CD4-positive, alpha-beta T cell treated with Interleukin-4 for 4 hours (primary cell): ENCODE measurements around the gene C17orf114.

Experiments
- DNase-seq: peaks from one replicate; pipeline ENCODE4 v3.0.0-alpha.2; 2020

The C17orf114 gene

DNA sequence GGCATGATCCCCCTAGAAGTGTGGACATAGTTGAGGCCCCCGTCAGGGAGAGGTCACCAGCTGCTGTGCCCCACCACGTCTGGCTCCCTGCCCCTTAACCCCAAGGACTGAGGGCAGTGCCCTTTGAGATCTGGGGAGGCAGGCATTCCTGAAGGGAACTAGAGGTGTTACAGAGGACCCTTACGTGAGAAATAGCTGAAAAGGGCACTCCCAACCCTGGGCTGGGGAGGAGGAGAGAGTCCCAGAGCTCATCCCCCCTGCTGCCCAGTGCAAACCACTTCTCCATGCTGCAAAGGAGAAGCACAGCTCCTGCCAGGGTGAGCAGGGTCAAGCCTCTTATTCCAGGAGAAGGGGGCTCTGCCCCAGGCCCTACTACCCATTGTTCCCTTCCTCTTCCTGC lies 20.7 kb upstream of the C17orf114 start:
- no peak for DNase-seq

DNA sequence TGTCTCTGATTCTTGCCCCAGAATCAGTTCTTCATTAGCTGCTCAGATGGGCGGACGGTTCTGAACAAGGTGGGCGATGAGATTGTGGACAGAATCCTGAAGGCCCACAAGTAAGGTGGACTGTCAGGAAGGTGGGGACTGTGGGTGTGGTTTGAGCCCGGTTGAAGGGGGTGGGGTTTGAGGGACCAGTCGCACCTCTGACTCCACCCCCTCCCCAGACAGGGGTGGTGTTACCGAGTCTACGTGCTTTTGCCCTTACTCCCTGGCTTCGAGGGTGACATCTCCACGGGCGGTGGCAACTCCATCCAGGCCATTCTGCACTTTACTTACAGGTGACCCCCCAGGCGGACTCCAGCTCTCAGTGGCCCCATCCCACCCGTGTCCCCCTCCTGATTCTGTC lies 16.1 kb upstream of the C17orf114 start:
- no peak for DNase-seq

DNA sequence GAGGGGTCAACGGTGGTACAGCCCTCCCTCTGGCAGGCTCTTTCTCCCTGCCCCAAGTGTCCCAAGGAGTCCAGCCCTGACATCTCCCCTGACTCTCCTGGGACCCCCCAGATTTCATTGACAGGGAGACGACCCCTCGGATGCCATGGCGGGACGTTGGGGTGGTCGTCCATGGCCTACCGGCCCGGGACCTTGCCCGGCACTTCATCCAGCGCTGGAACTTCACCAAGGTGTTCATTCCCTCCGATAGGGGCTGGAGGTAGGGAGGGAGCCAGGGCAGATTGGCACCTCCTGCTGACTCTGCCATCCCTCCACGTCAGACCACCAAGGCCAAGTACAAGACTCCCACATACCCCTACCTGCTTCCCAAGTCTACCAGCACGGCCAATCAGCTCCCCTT lies 14.7 kb upstream of the C17orf114 start:
- no peak for DNase-seq

DNA sequence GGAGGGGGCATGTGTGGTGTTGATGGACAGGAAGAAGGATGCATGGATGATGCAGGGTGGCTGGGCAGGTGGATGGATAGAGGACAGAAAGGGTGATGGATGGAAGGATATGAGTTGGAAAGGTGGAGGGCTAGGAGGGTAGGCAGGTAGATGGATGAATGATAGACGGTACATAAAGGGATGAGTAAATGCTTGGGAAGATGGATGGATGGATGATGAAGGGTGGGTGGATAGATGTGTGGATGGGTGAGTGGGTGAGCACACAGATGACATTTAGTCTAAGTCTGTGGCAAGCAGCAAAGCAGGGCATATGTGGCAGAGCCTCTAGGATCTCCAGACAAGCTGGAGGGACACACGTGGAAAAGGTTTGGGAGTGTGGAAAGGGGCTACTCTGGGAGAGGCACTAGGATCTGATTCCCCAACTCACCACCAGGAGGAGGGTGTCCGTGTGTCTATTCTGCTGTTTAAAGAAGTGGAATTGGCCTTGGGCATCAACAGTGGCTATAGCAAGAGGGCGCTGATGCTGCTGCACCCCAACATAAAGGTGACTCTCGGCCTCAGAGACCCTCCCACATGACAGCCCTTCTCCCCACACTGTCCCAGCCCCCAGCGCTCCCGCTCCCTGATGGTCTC lies 13.0 kb upstream of the C17orf114 start:
- no peak for DNase-seq

DNA sequence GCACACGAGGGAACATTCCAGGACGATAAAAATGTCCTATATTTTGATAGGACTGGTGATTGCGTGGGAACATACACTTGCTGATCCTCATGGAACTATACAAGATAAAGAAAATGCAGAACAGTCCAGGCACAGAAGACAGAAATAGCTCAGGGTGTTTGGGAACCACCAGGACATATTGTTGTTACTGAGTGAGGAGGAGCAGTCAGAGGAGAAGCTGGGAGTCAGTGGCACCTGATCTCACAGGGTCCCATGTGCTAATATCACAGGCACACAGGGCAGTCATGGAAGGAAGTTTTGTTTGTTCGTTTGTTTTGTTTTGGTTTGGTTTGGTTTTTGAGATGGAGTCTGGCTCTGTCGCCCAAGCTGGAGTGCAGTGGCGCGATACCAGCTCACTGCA lies 10.6 kb upstream of the C17orf114 start:
- DNase-seq, result no peak

DNA sequence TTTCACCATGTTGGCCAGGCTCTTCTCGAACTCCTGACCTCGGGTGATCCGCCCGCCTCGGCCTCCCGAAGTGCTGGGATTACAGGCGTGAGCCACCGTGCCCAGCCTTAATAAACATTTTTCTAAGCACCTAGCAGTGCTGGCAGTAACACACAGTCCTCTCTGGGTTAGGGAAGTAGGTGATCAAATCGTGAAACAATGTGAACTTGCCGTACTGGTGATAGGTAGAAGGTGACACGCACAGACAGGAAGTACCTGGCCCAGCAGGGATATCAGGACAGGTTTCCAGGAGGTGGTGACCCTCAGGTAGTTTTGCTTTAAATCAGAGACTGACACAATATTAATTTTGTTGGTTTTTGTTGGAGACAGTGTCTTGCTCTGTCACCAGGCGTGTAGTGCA lies 9.3 kb upstream of the C17orf114 start:
- no peak for DNase-seq

DNA sequence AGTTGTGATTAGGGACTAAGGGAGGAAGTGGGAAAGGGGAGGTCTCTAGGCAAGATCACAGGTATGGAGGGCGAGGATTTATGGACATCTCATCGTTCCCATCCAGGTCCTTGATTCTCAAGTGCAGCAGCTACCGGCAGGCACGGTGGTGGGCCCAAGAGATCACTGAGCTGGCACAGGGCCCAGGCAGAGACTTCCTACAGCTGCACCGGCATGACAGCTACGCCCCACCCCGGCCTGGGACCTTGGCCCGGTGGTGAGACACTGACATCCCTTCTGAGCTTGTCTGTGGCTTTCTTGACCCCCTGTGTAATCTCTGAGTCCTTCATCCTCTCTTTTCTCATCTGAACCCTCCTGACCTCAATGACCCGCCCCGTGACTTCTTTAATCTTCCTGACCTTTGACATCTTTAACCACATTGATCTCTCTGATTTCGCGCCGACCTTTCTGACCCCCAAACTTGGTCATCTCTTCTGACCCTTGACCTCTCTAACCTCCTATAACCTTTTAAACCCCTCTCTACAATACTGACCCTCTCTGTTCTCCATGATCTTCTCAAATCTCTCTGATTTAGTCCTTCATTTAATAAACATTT lies 8.7 kb upstream of the C17orf114 start:
- no peak for DNase-seq

DNA sequence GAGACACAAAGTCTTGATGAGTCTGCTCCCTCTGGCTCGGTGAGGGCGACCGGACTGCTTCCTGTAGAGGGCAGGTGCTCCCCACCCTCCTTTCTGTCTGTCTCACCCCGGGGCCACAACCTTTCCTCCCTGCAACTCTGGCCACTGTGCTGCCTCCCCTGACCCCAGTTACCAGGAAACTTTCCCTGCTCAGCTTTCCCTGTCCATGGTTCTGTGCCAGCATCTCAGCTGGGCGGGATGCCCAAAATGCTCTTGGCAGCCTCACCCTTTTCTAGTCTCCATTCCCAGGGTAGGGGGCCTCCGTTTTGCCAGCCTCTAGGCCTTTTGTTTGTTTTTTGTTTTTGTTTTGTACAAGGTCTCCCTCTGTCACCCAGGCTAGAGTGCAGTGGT lies 6.2 kb upstream of the C17orf114 start:
- no peak for DNase-seq

DNA sequence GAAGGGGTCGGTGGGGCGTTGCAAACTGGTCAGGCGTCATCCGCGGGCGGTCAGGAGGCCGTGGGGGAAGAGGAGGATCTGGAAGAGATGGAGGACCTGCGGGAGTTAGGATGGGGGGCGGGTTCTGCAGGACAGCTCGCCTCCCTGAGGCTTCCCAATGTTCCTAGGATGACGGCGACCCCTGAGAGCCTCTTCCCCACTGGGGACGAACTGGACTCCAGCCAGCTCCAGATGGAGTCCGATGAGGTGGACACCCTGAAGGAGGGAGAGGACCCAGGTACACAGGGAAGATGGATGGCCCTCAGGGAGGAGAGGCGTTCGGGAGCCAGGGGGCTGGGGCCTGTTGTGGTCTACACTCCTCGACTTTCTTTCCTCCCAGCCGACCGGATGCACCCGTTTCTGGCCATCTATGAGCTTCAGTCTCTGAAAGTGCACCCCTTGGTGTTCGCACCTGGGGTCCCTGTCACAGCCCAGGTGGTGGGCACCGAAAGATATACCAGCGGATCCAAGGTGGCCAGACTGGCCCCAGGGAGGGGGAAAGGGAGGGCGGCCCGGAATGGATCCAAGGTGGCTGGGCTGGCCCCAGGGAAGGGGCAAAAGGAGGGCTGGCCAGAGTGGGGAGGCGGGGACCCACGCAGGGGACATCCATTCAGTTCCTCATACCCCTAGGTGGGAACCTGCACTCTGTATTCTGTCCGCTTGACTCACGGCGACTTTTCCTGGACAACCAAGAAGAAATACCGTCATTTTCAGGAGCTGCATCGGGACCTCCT lies 5.7 kb upstream of the C17orf114 start:
- no peak for DNase-seq

DNA sequence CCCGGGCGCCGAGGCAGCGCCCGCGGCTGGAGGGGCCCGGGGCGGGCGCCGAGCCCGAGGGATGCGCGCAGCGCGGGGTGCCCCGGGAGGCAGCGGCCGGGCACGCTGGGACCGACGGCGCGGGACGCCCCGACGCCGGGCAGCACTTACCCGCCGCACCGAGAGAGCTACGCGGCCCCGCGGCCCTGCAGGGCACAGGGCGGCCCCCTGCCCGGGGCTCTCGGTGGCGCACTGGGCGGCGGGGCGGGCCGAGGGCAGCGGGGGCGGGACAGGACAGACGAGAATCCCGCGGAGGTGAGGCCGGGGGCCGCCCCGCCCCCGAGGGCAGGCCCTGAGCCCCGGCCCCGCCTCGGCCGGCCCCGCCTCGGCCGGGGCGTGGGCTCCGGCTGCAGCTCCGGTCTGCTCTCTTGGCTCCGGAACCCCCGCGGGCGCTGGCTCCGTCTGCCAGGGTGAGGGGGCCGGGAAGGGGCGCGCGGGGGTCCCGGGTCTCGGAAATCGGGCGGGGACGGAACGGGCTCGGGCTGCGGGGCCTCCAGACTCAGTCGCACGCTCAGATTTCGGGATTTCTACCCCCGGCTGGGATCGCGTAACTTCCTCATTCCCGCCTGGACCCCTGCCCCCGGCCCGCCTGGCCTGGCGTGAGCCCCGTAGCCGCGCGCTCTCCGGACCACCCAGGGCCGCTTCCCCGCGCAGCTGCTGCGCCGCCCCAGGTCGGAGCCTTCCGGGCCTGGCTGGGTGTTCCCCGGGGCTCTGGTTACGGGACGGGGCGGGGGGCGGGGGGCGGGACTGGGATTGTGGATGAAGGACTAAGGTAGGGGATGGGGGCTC lies 4.9 kb upstream of the C17orf114 start, which contains the start of gene PLD2:
TSS of gene PLD2 (plus strand) at position 376 of the 828 bp plus-strand sequence. CDS start 621 bp downstream, outside the sequence.
- peak; percentile 79 for DNase-seq

DNA sequence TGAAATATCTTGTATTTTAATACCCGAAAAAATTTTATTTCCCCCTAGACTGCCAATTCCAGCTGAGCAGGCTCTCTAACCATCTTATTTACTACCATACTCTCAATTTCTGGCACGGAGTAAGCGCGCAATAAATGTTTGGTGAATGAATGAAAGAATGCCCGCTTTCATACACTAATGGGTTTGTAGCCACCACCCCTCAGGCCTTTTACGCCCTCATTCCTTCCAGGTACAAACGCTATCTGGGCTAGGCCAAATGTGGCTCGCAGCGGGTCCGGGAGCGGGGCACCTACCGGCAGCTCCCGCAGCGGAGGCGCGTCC lies 4.3 kb upstream of the C17orf114 start:
- DNase-seq, result no peak

DNA sequence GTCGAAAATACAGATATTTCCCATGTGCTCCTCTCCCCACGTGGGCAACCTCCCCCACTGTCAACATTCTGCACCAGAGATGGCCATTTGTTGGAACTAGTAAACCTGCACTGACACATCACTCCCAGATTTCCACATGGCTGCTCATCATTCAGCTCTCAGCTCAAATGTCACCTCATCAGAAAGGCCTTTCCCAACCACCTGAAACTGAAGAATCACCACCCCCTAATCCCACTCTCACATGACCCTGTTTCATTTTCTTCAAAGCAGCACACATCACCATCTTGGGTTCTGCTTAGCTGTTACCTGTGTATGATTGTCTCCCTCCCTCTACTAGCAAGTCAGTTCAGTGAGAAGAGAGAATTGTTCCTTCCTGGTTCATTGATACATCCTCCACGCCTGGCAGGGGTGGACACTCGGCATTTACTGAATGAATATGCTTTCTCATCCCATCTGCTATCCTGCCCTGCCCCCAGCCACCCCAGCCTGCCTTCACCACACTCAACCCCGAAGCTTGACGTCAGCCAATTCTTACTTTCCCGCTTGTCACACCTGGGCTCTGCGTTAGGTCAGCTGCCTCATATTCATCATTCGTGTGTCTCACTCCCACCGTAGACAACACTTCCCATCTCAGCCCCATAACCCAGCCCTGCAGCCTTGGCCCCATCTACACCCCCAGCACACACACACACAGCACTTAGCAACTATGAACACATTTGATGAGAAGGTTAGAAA lies 1.5 kb downstream of the C17orf114 start:
- DNase-seq, result no peak

DNA sequence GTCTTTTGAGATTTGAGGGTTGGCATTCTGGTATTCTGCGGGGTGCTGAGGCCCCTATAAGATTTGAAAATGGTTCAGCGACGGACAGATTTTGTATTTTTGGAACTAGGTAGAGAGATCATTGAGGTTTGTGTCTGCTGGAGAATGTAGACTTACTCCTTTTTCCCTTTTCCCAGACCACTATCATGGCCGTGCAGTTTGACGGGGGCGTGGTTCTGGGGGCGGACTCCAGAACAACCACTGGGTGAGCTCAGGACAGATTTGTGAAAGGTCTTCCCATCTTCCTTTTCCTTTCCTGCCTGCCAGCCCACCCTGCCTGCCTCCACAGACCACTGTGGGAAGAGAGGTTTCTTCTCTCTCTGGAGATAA lies 5.6 kb downstream of the C17orf114 start:
- DNase-seq, result no peak

DNA sequence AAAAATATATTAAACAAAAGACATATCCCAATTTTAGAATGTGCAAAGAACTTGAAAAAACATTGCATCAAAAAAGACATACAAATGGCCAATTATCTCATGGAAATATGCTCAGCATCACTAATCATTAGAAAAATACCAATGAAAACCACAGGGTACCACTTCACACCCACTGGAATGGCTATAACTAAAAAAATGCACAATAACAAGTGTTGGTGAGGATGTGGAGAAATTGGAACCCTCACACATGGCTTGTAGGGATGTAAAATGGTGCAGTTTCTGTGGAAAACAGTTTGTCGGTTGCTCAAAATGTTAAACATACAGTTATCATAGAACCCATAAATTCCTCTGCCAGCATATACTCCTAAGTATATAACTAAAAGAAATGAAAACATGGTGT lies 7.0 kb downstream of the C17orf114 start:
- no peak for DNase-seq

DNA sequence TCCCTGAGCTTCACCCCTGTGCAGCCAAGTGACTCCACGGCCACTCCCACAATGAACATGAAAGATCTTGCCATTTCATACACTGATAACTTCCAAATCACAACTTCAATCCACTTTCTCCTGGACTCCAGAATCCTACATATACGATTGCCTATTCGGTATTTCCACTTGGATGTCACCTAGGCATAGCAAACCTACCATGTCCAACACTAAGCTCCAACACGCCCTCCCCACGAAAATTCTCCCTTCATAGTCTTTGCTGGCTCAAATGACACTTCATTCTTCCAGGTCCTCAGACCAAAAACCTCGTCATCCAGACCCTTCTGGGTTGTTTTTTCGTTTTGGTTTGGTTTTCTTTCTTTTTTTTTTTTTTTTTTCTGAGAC lies 11.4 kb downstream of the C17orf114 start:
- no peak for DNase-seq

DNA sequence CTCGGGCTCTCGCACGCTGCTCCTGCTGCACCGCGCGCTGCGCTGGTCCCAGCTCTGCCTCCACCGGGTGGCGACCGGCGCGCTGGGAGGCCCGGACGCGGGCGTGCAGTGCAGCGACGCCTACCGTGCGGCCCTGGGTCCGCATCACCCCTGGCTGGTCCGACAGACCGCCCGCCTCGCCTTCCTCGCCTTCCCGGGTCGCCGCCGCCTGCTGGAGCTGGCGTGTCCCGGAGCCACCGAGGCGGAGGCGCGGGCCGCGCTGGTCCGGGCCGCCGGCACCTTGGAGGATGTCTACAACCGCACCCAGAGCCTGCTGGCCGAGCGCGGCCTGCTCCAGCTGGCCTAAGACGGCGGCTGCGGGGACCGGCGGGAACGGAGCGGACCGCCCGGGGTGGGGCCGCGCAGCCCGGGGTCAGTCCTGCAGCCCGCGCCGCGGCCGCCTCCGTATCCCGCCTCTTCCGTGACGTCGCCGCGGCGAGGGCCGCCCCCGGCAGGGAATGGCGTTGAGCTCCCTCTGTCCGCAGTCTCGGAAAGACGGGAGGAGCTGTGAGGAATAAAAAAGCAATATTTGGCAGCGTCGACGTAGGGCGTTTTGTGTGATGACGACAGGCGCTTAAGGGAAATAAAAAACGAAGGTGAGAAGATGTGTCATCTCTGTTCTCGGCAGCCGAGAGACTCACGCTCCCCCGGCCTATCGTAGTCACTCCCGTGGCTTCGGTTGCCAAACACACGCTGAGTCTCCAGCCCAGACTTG lies 12.0 kb downstream of the C17orf114 start:
- DNase-seq, result peak; percentile 85

DNA sequence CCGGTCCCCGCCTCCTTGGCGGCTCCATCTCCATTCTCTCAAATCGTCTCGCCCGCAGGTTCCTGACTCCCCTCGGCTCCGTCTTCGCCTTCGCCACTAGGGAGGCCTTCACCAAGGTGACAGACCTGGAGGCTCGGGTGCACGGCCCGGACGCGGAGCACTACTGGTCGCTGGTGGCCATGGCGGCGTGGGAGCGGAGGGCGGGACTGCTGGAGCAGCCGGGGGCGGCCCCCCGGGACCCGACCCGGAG lies 12.5 kb downstream of the C17orf114 start:
- DNase-seq, result no peak

DNA sequence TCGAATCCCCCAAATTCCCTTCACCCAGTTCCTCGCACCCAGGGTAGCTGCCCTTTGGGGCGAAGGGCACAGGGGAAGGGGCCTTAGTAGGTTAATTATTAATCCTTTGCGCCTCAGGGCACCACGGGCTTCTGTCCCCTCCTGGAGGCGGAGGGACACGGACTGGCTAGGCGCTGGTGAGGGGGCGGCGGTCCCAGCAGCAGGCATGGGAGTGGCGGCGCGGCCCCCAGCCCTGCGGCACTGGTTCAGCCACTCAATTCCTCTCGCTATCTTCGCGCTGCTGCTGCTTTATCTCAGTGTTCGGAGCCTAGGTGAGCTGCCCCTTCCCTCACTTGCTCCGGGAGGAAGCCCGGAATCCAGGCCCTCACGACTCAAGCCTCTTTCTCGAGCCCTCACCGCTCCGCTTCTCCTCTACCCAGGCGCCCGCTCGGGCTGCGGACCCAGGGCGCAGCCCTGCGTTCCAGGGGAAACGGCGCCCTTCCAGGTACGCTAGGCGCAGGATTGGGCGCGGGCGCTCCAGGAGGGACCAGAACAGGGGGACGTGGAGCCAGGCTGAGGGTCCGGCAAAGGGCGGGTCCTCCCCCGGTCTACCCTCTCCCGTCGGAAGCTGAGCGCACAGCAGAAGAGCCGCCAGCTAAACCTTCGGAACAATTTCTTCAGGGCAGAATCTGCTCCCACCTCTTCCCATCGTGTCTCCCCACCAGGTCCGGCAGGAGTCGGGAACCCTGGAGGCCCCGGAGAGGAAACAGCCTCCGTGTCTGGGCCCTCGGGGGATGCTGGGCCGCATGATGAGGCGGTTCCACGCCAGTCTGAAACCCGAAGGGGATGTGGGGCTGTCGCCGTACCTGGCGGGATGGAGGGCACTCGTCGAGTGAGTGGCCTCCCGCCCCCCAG lies 13.1 kb downstream of the C17orf114 start, which contains the start of gene GLTPD2:
TSS of gene GLTPD2 (plus strand) at position 158 of the 894 bp plus-strand sequence. CDS start at position 206, 48 bp downstream.
- no peak for DNase-seq

DNA sequence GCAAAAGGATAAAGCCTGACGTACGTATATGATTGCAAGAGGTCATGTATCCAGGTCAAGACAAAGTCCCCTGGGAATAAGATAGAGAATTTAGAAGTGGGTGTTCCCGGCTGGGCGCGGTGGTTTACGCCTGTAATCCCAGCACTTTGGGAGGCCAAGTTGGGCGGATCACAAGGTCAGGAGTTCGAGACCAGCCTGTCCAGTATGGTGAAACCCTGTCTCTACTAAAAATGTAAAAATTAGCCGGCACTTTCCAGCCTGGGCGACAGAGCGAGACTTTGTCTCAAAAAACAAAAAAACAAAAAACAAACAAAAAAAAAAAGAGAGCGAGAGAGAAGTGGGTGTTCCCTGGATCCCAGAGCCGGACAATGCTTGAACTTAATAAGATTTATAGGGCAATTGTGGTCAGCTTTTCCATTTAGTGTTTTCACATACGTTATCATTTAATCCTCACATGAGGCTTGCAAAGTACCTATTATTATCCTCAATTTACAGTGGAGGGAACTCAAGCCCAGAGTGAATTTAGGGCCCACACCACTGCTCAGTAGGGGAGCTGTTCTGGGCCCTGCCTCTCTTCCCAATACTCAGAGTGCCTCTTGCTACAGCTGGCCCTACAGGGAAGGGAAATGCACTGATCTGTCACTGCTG lies 13.8 kb downstream of the C17orf114 start:
- no peak for DNase-seq

DNA sequence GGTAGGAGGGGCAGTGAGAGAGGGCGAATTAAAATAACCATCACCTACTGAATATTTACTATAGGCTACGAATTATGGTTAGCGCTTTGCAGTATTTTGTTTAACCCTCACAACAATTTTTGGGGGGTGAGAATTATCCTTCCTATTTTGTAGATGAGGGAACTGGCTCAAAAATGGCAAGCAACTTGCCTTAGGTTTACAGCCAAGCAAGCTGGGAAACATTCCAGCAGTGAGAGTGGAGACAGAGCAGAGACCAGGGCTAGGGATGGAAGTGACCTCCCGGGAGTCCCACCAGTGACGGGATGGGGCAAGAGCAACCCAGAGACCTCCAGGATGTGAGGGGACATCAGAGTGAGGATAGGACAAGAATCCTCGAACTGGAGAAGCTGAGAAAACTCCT lies 15.6 kb downstream of the C17orf114 start:
- no peak for DNase-seq

DNA sequence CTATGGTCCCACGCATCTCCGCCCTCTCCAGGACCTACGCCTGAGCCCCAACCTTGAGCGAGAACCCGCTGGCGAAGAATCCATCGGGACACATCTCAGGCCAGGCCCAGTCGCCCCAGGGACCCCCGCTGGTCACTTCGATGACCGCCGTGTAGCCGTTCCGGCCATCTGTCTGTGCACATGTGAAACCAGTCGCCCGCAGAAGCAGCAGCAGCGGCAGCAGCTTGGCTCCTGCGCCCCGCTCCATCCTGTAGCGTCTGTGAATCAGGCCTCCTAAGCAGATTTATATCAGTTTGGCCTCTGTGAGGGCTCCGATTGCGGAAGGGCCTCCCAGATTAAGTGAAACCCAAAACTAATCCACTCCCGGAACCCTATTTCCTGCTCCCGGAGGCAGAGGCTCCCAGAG lies 16.0 kb downstream of the C17orf114 start, which contains the start of gene VMO1:
TSS of gene VMO1 (minus strand) at position 259 of the 406 bp plus-strand sequence. CDS start at position 247, 12 bp downstream.
- no peak for DNase-seq
